ENCODE measurements around the gene ACE. TPM values are rescaled to one million over a fixed set of nuclear protein-coding genes. Genes with fewer than 3 reads are reported as not detected.

Gene ACE
- total RNA-seq, 1 donor from 2014 or later: 6.4 TPM

GRCh38 chr17:63444457-63444856 lies 32.4 kb upstream of the ACE start:
- H3K4me1 Mint-ChIP-seq (ENCODE audit: low read depth): peaks cover 6% of the 10 kb centered on the region
- no peaks in the 10 kb centered on the region for H3K36me3 Mint-ChIP-seq (ENCODE audit: insufficient read depth)
- H3K27ac Mint-ChIP-seq: no peak overlapping the region
- H3K9me3 Mint-ChIP-seq (ENCODE audit: low read depth): no peaks in the 10 kb centered on the region
- TF ChIP-seq CTCF (IDR thresholded peaks at IDR 0.05; ENCODE audit: unreplicated experiment): no peak
- H3K27me3 Mint-ChIP-seq: peaks cover 4% of the 10 kb centered on the region
- H3K4me3 Mint-ChIP-seq (ENCODE audit: low read depth): peak overlapping the region; percentile 76
- DNase-seq (ENCODE audit: low spot score, unreplicated experiment): no peak

DNA sequence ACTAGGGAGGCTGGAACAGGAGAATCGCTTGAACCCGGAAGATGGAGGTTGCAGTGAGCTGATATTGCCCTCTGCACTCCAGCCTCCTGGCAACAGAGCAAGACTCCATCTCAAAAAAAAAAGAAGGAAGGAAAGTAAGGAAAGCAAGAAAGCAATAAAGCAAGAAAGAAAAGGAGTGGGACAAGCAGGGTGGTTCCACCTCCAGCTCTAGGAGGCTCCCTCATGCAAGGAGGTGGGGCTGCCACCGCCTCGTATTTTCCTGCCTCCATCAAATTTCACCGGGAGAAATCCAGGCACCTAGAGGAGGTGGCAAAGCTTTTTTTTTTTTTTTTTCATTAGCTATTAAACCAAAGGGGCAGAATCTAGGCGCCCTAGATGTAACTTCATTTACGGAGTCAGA lies 31.8 kb upstream of the ACE start:
- peak overlapping the region; percentile 76 for H3K4me3 Mint-ChIP-seq (ENCODE audit: low read depth)

DNA sequence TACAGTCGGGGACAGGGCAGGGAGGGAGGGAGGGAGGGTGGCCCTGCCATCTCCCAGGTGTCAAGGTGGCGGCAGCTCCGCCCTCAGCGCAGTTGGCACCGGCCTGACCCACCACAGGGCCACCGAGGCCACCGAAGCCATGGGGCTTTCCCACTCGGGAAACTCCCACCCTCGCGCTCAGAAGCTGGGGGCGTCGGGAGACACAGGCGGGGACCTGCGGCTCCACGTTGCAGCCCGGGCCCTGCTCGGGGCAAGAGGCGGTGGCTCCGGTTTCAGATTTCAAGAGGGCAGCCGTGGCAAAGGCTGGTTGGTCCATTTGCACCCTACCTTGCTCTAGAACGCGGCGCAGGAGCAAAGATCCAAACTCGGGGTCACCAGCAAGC lies 31.3 kb upstream of the ACE start:
- Mint-ChIP-seq H3K36me3 (ENCODE audit: insufficient read depth) (no peaks in the 10 kb centered on the region), H3K27me3 (peaks cover 9% of the 10 kb centered on the region), H3K4me3 (ENCODE audit: low read depth) (peak overlapping the region; percentile 76), H3K9me3 (ENCODE audit: low read depth) (no peaks in the 10 kb centered on the region), H3K4me1 (ENCODE audit: low read depth) (peaks cover 6% of the 10 kb centered on the region), H3K27ac (peak overlapping the region; percentile 83)
- DNase-seq (ENCODE audit: low spot score, unreplicated experiment): no peak
- no peak for TF ChIP-seq CTCF (IDR thresholded peaks at IDR 0.05; ENCODE audit: unreplicated experiment)

More for the DNA sequence above, 31.8 kb upstream of the ACE start:
- peaks cover 9% of the 10 kb centered on the region for H3K27me3 Mint-ChIP-seq
- DNase-seq (ENCODE audit: low spot score, unreplicated experiment): no peak
- H3K36me3 Mint-ChIP-seq (ENCODE audit: insufficient read depth): no peaks in the 10 kb centered on the region
- H3K4me1 Mint-ChIP-seq (ENCODE audit: low read depth): peaks cover 6% of the 10 kb centered on the region
- no peaks in the 10 kb centered on the region for H3K9me3 Mint-ChIP-seq (ENCODE audit: low read depth)
- H3K27ac Mint-ChIP-seq: peak overlapping the region; percentile 83
- TF ChIP-seq CTCF (IDR thresholded peaks at IDR 0.05; ENCODE audit: unreplicated experiment): no peak

DNA sequence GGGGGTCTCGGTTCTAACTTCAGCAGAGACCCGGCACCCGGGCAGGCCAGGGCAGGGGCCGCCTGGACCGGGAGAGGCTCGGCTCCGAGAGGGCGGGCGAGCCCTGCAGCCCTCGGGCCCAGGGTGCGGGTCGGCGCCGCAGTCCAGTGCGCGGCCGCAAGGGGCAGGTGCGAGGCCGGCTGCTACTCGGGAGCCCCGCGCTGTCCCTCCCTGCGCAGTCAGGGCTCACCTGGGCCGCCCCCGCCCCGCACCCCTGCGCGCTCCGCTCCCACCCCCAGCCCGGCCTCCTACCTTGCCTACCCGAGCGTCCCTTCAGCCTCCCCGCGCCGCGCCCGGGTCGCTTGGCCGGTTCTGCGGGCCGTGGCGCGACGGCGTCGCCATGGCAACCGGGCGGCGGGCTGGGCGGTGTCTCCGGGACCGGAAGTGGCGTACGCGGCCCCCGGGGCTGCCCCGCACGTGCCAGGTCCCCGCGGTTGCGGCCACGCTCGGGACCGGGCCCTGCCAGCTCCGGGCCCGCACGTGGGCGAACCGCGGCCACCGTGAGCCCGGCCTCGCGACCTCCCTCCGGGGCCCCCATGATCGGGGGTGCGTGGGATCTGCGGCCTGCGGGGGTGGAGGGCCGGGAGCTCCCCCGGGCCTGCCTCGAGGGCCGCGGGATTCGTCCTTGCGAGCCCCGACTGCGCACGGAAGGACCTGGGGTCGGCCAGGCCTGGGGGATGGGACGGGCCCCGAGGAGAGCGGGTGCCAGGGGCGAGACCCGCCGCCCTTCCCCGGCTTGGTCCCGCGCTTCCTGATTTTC lies 30.7 kb upstream of the ACE start, which contains the start of gene CYB561:
Gene CYB561, minus strand, starts transcription at position 353 of the 799 bp plus-strand sequence. CDS start 8,759 bp downstream, outside the sequence.
- H3K4me1 Mint-ChIP-seq (ENCODE audit: low read depth): peaks cover 6% of the 10 kb centered on the region
- peak; percentile 76 for TF ChIP-seq CTCF (IDR thresholded peaks at IDR 0.05; ENCODE audit: unreplicated experiment)
- peak within 1 kb of the TSS; percentile 83 for H3K27ac Mint-ChIP-seq
- H3K36me3 Mint-ChIP-seq (ENCODE audit: insufficient read depth): no peaks in the 10 kb centered on the region
- peak; percentile 73 for DNase-seq (ENCODE audit: low spot score, unreplicated experiment)
- H3K9me3 Mint-ChIP-seq (ENCODE audit: low read depth): no peaks in the 10 kb centered on the region
- peaks cover 9% of the 10 kb centered on the region for H3K27me3 Mint-ChIP-seq
- peak within 1 kb of the TSS; percentile 76 for H3K4me3 Mint-ChIP-seq (ENCODE audit: low read depth)

- DNase-seq (ENCODE audit: low spot score, unreplicated experiment): no peak
- peaks cover 6% of the 10 kb centered on the region for H3K4me1 Mint-ChIP-seq (ENCODE audit: low read depth)
- no peaks in the 10 kb centered on the region for H3K9me3 Mint-ChIP-seq (ENCODE audit: low read depth)
- H3K4me3 Mint-ChIP-seq (ENCODE audit: low read depth): peak overlapping the region; percentile 46
- peaks cover 15% of the 10 kb centered on the region for H3K27me3 Mint-ChIP-seq
- no peaks in the 10 kb centered on the region for H3K36me3 Mint-ChIP-seq (ENCODE audit: insufficient read depth)
- peak overlapping the region; percentile 62 for H3K27ac Mint-ChIP-seq
- TF ChIP-seq CTCF (IDR thresholded peaks at IDR 0.05; ENCODE audit: unreplicated experiment): no peak
Observed at GRCh38 chr17:63446753-63447470, 29.9 kb upstream of the ACE start.

Data from progenitor cell of endocrine pancreas (in vitro differentiated cells).